ENCODE measurements around the gene MAP4K4. TPM values are rescaled to one million over a fixed set of nuclear protein-coding genes. Genes with fewer than 3 reads are reported as not detected.

The MAP4K4 gene
- total and polyA plus RNA-seq, 2 donors from 2014 or later: 8.4 to 62.8 TPM

GRCh38 chr2:101657787-101658186 lies 39.7 kb upstream of the MAP4K4 start:
- no peak for FAIRE-seq

GRCh38 chr2:101658387-101658786 lies 39.1 kb upstream of the MAP4K4 start:
- no peak for TF ChIP-seq CTCF (IDR thresholded peaks at IDR 0.05; ENCODE audit: borderline replicate concordance, extremely low read depth, insufficient read depth)
- Histone ChIP-seq H3K36me3 (ENCODE audit: control insufficient read depth in 2 of 3, insufficient read depth in 3 of 3, low read length in 3 of 3) (no peaks in the 10 kb centered on the region), H3K9ac (ENCODE audit: low read length in 3 of 3) (no peak overlapping the region), H3K4me1 (ENCODE audit: control insufficient read depth in 2 of 3, insufficient read depth in 2 of 3, low read depth in 1 of 3, low read length in 3 of 3) (no peaks in the 10 kb centered on the region), H3K9me3 (ENCODE audit: control insufficient read depth in 2 of 3, insufficient read depth in 1 of 3, low read length in 3 of 3) (no peaks in the 10 kb centered on the region), H3K27ac (ENCODE audit: low read depth in 2 of 2, low read length in 2 of 2) (no peak overlapping the region), H3K27me3 (ENCODE audit: control insufficient read depth, insufficient read depth, low read length) (no peaks in the 10 kb centered on the region), H3K4me3 (ENCODE audit: low read length in 3 of 3) (no peak overlapping the region)
- intact Hi-C loops (cut with DNase I): no loop called here
- DNase-seq (no peak), FAIRE-seq (no peak)

More at GRCh38 chr2:101657787-101658186, 39.7 kb upstream of the MAP4K4 start:
- no peaks in the 10 kb centered on the region for H3K9me3 ChIP-seq (ENCODE audit: control insufficient read depth in 2 of 3, insufficient read depth in 1 of 3, low read length in 3 of 3)
- H3K4me3 ChIP-seq (ENCODE audit: low read length in 3 of 3): no peak overlapping the region
- intact Hi-C loops (cut with DNase I): no loop called here
- no peak overlapping the region for H3K9ac ChIP-seq (ENCODE audit: low read length in 3 of 3)
- no peaks in the 10 kb centered on the region for H3K27me3 ChIP-seq (ENCODE audit: control insufficient read depth, insufficient read depth, low read length)
- no peak for DNase-seq
- TF ChIP-seq CTCF (IDR thresholded peaks at IDR 0.05; ENCODE audit: borderline replicate concordance, extremely low read depth, insufficient read depth): no peak
- no peaks in the 10 kb centered on the region for H3K4me1 ChIP-seq (ENCODE audit: control insufficient read depth in 2 of 3, insufficient read depth in 2 of 3, low read depth in 1 of 3, low read length in 3 of 3)
- no peak overlapping the region for H3K27ac ChIP-seq (ENCODE audit: low read depth in 2 of 2, low read length in 2 of 2)
- H3K36me3 ChIP-seq (ENCODE audit: control insufficient read depth in 2 of 3, insufficient read depth in 3 of 3, low read length in 3 of 3): no peaks in the 10 kb centered on the region

- Histone ChIP-seq H3K27ac (ENCODE audit: low read depth in 2 of 2, low read length in 2 of 2) (no peak overlapping the region), H3K4me1 (ENCODE audit: control insufficient read depth in 2 of 3, insufficient read depth in 2 of 3, low read depth in 1 of 3, low read length in 3 of 3) (no peaks in the 10 kb centered on the region), H3K9me3 (ENCODE audit: control insufficient read depth in 2 of 3, insufficient read depth in 1 of 3, low read length in 3 of 3) (no peaks in the 10 kb centered on the region), H3K36me3 (ENCODE audit: control insufficient read depth in 2 of 3, insufficient read depth in 3 of 3, low read length in 3 of 3) (no peaks in the 10 kb centered on the region), H3K9ac (ENCODE audit: low read length in 3 of 3) (no peak overlapping the region), H3K4me3 (ENCODE audit: low read length in 3 of 3) (no peak overlapping the region), H3K27me3 (ENCODE audit: control insufficient read depth, insufficient read depth, low read length) (no peaks in the 10 kb centered on the region)
- intact Hi-C loops (cut with DNase I): no loop called here
- FAIRE-seq (no peak), DNase-seq (no peak)
- TF ChIP-seq CTCF (IDR thresholded peaks at IDR 0.05; ENCODE audit: borderline replicate concordance, extremely low read depth, insufficient read depth): no peak
These were observed 32.2 kb upstream of the MAP4K4 start for GRCh38 chr2:101665312-101665711.

- no peaks in the 10 kb centered on the region for H3K27me3 ChIP-seq (ENCODE audit: control insufficient read depth, insufficient read depth, low read length)
- intact Hi-C loops (cut with DNase I): no loop called here
- no peak overlapping the region for H3K9ac ChIP-seq (ENCODE audit: low read length in 3 of 3)
- no peak overlapping the region for H3K4me3 ChIP-seq (ENCODE audit: low read length in 3 of 3)
- no peak for FAIRE-seq
- DNase-seq: no peak
- no peaks in the 10 kb centered on the region for H3K4me1 ChIP-seq (ENCODE audit: control insufficient read depth in 2 of 3, insufficient read depth in 2 of 3, low read depth in 1 of 3, low read length in 3 of 3)
- peaks cover 0 to 13% (median 0%) of the 10 kb centered on the region in 3 donors for H3K9me3 ChIP-seq (ENCODE audit: control insufficient read depth in 2 of 3, insufficient read depth in 1 of 3, low read length in 3 of 3)
- no peak overlapping the region for H3K27ac ChIP-seq (ENCODE audit: low read depth in 2 of 2, low read length in 2 of 2)
- no peaks in the 10 kb centered on the region for H3K36me3 ChIP-seq (ENCODE audit: control insufficient read depth in 2 of 3, insufficient read depth in 3 of 3, low read length in 3 of 3)
- TF ChIP-seq CTCF (IDR thresholded peaks at IDR 0.05; ENCODE audit: borderline replicate concordance, extremely low read depth, insufficient read depth): no peak
These were observed 29.7 kb upstream of the MAP4K4 start for GRCh38 chr2:101667823-101668222.

Measured in kidney (tissue), 14 donors.